Right lobe of liver (tissue), 4 donors: ENCODE results near the gene ZNF605.

Experiments
- CTCF ChIP-seq, 4 donors: fragments of 200-600 bp in 3 of 4; fragments of 450-650 bp in 1 of 4; IDR thresholded peaks; one replicate each; pipeline versions ENCODE4 v1.5.1 to v1.8.0; 2016 to 2022; ENCODE audit warnings: antibody characterized with exemption in 4 of 4, mild to moderate bottlenecking in 2 of 4
- POLR2A ChIP-seq: fragments of 450-650 bp; IDR thresholded peaks from one replicate; pipeline ENCODE4 v1.6.1; 2017; ENCODE audit warnings: antibody characterized with exemption, mild to moderate bottlenecking
- donor health status: DM: no; HTN: no; CAD: no.
- donor health status: DM: no; HTN: no; CAD: no.
- donor health status: DM: no; HTN: yes; CAD: no.

- TF ChIP-seq CTCF (IDR thresholded peaks at IDR 0.05) (no peak), POLR2A (no peak)
Observed at GRCh38 chr12:132888852-132889251, 67.3 kb downstream of the ZNF605 start.
